ENCODE data around the gene PKP4.

DNA sequence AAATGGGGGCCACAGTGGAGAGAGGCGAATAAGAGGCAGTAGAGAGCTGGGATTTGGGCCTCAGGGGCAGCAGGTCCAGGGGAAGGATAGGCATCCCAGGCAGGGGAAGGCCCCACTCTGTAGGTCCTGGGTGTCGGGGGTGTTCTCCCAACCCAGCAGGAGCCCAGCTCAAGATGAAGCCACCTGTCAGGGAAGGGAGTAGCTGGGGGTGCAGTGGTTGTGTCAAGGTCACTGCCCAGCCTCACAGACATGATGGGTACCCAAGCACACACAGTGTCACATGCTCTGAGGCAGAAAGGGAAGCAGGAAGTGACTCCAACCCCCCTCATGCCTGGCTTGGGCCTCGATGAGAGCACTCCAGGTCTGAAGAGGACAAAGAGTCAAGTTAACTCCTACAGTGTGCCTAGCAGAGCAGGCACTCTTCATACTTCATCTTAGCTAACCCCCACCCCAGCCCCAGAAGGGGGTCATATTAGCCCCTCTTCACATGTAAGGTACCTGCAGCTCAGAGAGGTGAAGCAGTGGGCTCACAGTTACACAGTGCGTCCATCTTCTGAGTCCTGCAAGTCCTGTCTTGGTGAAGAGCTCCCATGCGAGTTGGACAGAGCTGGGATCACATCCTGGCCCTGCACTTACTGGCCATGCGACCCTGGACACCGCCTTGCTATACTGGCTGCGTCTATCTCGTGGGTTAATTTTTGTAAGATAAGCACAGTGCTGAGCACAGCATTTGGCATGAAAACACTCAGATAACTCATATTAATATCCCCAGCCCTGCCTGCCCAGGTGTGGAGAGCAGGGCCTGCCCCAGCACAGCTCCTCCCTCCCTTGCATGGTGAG, 265.7 kb downstream of the PKP4 start:
- TF ChIP-seq POLR2AphosphoS5 (IDR thresholded peaks at IDR 0.05; ENCODE audit: low read depth, low read length), result no peak
- no peak for TF ChIP-seq POLR2A (IDR thresholded peaks at IDR 0.05; ENCODE audit: low read depth, low read length)

Measured in GM12891 (cell line).